Measurements from ENCODE around the gene FLCN. TPM values are rescaled to one million over a fixed set of nuclear protein-coding genes. Genes with fewer than 3 reads are reported as not detected.

Gene FLCN
- total RNA-seq, 4 donors from 2014 or later: 40.8 to 75.7 (median 56.0) TPM

DNA sequence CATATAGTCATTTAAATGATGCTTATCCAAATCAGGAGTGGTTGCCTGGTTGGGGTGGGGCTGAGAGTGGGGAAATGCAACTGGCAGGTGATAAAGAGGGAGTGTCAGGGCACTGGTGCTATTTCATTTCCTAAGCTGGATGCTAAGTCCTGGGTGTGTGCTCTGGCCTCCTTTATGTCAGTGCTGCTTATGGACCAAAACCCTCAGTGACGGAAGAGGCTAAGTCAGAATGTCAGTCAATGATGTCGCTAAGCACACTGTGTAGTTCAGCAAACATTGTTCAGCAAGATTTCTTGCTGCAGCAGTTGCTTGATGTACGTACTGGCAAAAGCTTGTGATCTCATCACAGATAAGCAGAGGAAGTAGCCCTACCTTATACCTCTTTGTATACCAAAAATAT lies 16.4 kb upstream of the FLCN start:
- DNase-seq (ENCODE audit: low spot score) (no peak), ATAC-seq (ENCODE audit: low FRiP score) (no peak)
- TF ChIP-seq CTCF (IDR thresholded peaks at IDR 0.05): no peak

DNA sequence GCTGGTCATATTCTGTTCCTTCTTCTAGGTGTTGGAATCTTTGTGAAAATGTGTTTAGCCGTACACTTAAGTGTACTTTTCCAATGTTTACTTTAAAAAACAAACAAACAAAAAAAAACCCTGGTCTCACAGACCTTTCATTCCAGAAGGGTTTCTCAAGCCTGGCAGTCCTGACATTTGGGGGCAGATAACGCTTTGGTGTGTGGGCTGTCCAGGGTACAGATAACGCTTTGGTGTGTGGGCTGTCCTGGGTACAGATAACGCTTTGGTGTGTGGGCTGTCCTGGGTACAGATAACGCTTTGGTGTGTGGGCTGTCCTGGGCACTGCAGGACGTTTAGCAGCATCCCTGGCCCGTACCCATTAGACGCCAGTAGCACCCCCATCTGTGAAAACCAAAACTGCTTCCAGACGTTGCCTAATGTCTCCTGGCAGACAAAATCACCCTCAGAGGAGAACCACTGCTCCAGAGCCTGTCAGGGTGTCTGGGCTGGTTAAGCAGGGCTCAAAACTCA lies 15.2 kb upstream of the FLCN start:
- no peak for ATAC-seq (ENCODE audit: low FRiP score)
- TF ChIP-seq CTCF (IDR thresholded peaks at IDR 0.05): no peak
- DNase-seq (ENCODE audit: low spot score): no peak

- DNase-seq (ENCODE audit: low spot score): no peak
- ATAC-seq (ENCODE audit: low FRiP score): no peak
- no peak for TF ChIP-seq CTCF (IDR thresholded peaks at IDR 0.05)
These were observed 9.9 kb upstream of the FLCN start for GRCh38 chr17:17246879-17247278.

DNA sequence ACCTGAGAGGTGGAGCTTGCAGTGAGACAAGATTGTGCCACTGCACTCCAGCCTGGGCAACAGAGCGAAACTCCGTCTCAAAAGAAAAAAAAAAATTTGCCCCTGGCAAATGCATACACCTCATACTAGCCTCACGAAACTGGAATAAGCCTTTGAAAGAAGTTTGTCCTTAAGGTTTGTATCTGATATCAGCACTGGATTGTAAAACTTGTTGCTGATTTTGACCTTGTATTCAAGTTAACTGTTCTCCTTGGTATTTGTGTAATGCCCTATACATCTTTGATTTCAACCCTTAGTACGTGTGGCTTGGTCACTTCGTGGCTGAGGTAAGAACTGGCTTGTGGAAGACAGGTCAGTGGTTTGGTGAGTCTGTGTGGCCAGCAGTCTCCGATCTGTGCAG lies 6.2 kb upstream of the FLCN start:
- DNase-seq (ENCODE audit: low spot score): no peak
- ATAC-seq (ENCODE audit: low FRiP score): no peak
- no peak for TF ChIP-seq CTCF (IDR thresholded peaks at IDR 0.05)

GRCh38 chr17:17242246-17242645 lies 5.3 kb upstream of the FLCN start:
- no peak for TF ChIP-seq CTCF (IDR thresholded peaks at IDR 0.05)
- DNase-seq (ENCODE audit: low spot score): no peak
- no peak for ATAC-seq (ENCODE audit: low FRiP score)

GRCh38 chr17:17241656-17242055 lies 4.7 kb upstream of the FLCN start:
- no peak for DNase-seq (ENCODE audit: low spot score)
- TF ChIP-seq CTCF (IDR thresholded peaks at IDR 0.05): no peak
- no peak for ATAC-seq (ENCODE audit: low FRiP score)

GRCh38 chr17:17239832-17240231 lies 2.9 kb upstream of the FLCN start:
- DNase-seq (ENCODE audit: low spot score): no peak
- TF ChIP-seq CTCF (IDR thresholded peaks at IDR 0.05): no peak
- ATAC-seq (ENCODE audit: low FRiP score): no peak
